Measurements from ENCODE around the gene TRAF7. TPM values are rescaled to one million over a fixed set of nuclear protein-coding genes. Genes with fewer than 3 reads are reported as not detected.
A peak's percentile ranks its signal among the peaks of the same experiment; 100 is the strongest.

The TRAF7 gene
- total RNA-seq, 4 donors from 2014 or later: 15.3 to 97.1 (median 51.7) TPM

DNA sequence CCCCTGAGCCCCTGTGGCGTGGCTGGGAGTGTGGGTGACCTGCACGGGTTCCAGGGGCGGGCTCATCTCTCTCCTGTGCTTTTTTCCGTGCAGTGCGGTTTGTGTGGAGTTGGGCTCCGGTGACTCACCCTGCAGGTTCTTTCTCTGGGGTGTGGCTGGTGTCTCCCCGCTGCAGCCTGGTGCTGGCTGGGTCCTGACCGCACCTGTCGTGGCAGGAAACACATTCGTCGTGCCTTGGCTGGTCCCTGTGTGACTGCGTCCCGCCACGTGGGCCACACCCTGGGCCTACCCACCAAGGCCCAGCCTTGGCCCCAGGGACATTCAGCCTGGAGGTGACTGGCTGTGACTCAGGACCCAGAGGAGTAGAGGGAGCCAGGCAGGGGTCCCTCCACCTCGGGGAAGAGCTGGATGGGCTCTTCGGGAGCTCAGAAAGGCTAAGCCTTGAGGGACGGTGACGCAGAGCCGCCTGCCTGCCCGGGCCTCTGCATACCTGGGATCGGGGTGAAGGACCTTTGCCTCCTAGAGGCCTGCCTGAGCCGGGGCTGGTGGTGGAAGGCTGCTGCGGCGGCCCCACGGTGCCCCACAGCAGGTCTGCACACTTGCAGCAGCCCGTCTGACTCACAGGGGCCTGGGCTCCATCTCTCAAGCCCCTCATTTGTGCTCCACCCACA, 7.8 kb downstream of the TRAF7 start:
- H3K27me3 ChIP-seq: no peaks in the 10 kb centered on the region
- H3K9me3 ChIP-seq: no peaks in the 10 kb centered on the region
- DNase-seq: no peak
- TF ChIP-seq, protein P1, sequence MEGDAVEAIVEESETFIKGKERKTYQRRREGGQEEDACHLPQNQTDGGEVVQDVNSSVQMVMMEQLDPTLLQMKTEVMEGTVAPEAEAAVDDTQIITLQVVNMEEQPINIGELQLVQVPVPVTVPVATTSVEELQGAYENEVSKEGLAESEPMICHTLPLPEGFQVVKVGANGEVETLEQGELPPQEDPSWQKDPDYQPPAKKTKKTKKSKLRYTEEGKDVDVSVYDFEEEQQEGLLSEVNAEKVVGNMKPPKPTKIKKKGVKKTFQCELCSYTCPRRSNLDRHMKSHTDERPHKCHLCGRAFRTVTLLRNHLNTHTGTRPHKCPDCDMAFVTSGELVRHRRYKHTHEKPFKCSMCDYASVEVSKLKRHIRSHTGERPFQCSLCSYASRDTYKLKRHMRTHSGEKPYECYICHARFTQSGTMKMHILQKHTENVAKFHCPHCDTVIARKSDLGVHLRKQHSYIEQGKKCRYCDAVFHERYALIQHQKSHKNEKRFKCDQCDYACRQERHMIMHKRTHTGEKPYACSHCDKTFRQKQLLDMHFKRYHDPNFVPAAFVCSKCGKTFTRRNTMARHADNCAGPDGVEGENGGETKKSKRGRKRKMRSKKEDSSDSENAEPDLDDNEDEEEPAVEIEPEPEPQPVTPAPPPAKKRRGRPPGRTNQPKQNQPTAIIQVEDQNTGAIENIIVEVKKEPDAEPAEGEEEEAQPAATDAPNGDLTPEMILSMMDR (IDR thresholded peaks at IDR 0.05): no peak
- TF ChIP-seq POLR2A (IDR thresholded peaks at IDR 0.05): no peak
- no peak overlapping the region for H3K27ac ChIP-seq
- H3K4me3 ChIP-seq: no peak overlapping the region
- H3K4me1 ChIP-seq: peaks cover 5 to 18% of the 10 kb centered on the region in 2 donors
- intact Hi-C loops (cut with DNase I; ENCODE audit: low total_unique reads): no loop called here
- no peaks in the 10 kb centered on the region for H3K36me3 ChIP-seq

DNA sequence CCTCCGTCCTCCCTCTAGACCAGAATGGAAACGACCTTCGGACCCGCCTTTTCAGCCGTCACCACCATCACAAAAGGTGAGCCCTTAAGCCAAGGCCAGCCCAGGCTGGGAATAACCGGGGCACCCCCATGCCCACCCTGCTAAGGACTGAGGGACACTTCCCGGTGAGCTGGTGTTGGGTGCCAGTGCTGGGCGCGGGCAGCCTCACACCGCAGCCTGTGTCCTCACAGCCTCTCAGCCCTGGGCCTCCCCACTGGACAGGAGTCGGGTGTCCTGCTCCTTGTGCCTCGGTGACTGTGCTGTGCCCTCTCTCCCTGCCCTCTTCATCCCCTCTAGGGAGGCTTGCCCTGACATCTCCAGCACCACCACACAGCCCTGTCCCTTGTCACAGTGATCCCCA, 10.3 kb downstream of the TRAF7 start:
- H3K27me3 ChIP-seq: no peaks in the 10 kb centered on the region
- H3K4me3 ChIP-seq: no peak overlapping the region
- TF ChIP-seq POLR2A (IDR thresholded peaks at IDR 0.05): no peak
- TF ChIP-seq, protein P1 (IDR thresholded peaks at IDR 0.05): no peak
- H3K36me3 ChIP-seq: no peaks in the 10 kb centered on the region
- no peak for DNase-seq
- H3K27ac ChIP-seq: no peak overlapping the region
- H3K4me1 ChIP-seq: peaks cover 0 to 4% of the 10 kb centered on the region in 2 donors
- intact Hi-C loops (cut with DNase I; ENCODE audit: low total_unique reads): no loop called here
- H3K9me3 ChIP-seq: no peaks in the 10 kb centered on the region

DNA sequence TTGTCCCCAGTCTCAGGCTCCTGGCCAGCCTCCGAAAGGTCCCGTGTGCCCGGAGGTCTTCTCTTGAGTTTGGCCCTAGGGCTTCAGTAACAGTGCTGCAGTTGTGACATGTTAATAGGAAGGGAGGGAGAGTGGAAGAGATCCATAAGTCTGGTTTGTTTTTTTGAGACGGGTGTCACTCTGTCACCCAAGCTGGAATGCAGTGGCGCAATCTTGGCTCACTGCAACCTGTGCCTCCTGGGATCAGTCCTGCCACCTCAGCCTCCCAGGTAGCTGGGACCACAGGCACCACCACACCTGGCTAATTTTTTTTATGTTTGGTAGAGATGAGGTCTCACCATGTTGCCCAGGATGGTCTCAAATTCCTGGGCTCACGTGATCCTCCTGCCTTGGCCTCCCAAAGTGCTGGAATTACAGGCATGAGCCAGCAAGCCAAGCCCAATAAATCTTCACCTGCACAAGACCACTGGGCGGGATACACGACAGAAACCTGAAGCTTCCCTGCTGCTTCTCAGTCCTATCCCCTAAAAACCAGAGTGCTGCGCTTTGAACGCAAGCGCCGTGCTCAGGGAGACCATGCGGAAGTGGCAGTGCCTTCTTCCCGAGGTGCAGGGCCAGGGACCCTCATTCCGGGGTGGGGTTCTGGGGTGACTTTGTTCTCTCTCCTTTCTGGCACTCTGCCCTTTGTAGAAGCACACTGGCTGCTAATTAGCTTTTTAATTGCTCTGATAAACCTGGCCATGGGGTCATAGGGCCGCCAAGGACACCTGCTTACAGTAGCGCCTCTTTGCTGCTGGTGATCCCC, 10.9 kb downstream of the TRAF7 start:
- intact Hi-C loops (cut with DNase I; ENCODE audit: low total_unique reads): no loop called here
- Histone ChIP-seq H3K4me1 (no peaks in the 10 kb centered on the region), H3K36me3 (no peaks in the 10 kb centered on the region), H3K27me3 (no peaks in the 10 kb centered on the region), H3K27ac (no peak overlapping the region), H3K4me3 (no peak overlapping the region), H3K9me3 (no peaks in the 10 kb centered on the region)
- no peak for DNase-seq
- no peak for TF ChIP-seq POLR2A (IDR thresholded peaks at IDR 0.05)
- TF ChIP-seq, protein P1 (IDR thresholded peaks at IDR 0.05): no peak

DNA sequence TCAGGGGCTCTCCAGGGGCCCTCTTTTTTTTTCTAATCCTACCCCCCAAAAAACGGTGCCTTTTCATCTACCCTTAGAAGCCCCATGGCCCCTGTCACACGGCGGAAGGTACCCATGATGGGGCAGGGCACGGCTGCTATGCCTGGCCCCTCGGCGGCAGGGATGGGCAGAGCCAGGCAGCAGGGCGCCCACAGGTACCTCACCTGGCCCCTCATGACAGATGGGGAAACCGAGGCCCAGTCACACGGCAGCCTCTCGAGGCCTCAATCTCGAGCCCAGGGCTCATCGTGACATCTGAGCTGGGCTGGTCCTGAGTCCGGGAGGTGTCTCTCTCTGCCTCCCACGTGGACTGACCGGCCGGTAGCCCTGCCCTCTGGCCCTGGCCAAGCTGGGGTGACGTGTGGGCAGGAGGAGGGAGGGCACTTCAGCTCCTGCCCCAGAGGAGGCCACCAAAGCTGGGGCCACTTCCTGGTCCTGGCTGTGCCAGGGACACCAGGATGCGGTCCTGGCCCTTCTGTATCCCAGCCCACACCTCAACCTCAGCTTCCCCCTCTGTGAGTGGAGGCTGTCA, 11.6 kb downstream of the TRAF7 start:
- no peak for TF ChIP-seq POLR2A (IDR thresholded peaks at IDR 0.05)
- TF ChIP-seq, protein P1 (IDR thresholded peaks at IDR 0.05): no peak
- Histone ChIP-seq H3K36me3 (no peaks in the 10 kb centered on the region), H3K27me3 (no peaks in the 10 kb centered on the region), H3K9me3 (no peaks in the 10 kb centered on the region), H3K4me1 (no peaks in the 10 kb centered on the region), H3K27ac (no peak overlapping the region), H3K4me3 (no peak overlapping the region)
- DNase-seq: no peak
- intact Hi-C loops (cut with DNase I; ENCODE audit: low total_unique reads): no loop called here

DNA sequence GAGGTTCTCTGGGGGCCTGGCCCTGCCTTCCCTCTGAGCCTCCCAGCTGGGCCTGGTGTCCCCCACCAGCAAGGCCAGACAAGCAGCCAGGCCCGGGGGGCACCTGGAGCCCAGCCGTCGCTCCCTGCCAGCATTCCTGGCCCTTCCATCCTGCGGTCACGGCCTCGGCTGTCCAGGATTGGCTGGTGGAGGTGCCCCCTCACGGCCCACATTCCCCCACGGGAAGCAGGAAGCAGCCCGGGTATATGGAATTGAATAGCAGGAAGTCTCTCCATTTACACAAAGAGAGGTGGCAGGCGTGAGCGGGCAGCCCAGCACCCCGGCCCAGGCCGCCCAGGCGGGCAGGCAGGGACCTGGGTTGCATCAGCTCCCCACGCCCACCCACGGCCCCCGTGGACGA, 14.5 kb downstream of the TRAF7 start:
- no peaks in the 10 kb centered on the region for H3K27me3 ChIP-seq
- H3K36me3 ChIP-seq: no peaks in the 10 kb centered on the region
- TF ChIP-seq, protein P1 (IDR thresholded peaks at IDR 0.05): peak in 1 of 4 experiments; percentile 11
- peak; percentile 27 to 41 for TF ChIP-seq POLR2A (IDR thresholded peaks at IDR 0.05)
- H3K27ac ChIP-seq: peak overlapping the region; percentile 40 to 76
- DNase-seq: peak in 1 of 2 donors; percentile 61
- no peaks in the 10 kb centered on the region for H3K9me3 ChIP-seq
- no peaks in the 10 kb centered on the region for H3K4me1 ChIP-seq
- intact Hi-C loops (cut with DNase I; ENCODE audit: low total_unique reads): no loop called here
- peak overlapping the region in 1 of 2 donors; percentile 21 for H3K4me3 ChIP-seq
